ENCODE measurements around the gene ETS1. TPM values are rescaled to one million over a fixed set of nuclear protein-coding genes. Genes with fewer than 3 reads are reported as not detected.

Gene ETS1
- total RNA-seq, 1 experiment from 2014 or later: 29.9 TPM

GRCh38 chr11:128618603-128619002 lies 31.2 kb upstream of the ETS1 start:
- no CpG with 5 or more reads among the region's 7 CpGs for WGBS (ENCODE audit: extremely low coverage, insufficient read length, low lambda C conversion rate)
- Mint-ChIP-seq H3K27me3 (ENCODE audit: low read depth) (peaks cover 75% of the 10 kb centered on the region), H3K36me3 (ENCODE audit: insufficient read depth in 1 of 3, low read depth in 3 of 3) (no peaks in the 10 kb centered on the region; a peak in 1 of 7 replicates), H3K9me3 (no peaks in the 10 kb centered on the region), H3K4me1 (peaks cover 24 to 33% of the 10 kb centered on the region in 2 experiments), H3K4me3 (no peak overlapping the region), H3K27ac (no peak overlapping the region)
- Histone ChIP-seq H4K20me1 (ENCODE audit: control insufficient read depth, insufficient read depth, insufficient read length) (no peaks in the 10 kb centered on the region), H4K8ac (replicated peaks; ENCODE audit: insufficient read length, low read depth, low read length) (no peak overlapping the region), H3T11ph (ENCODE audit: low read length) (no peak overlapping the region), H3K27me3 (ENCODE audit: insufficient read depth, low read length) (no peaks in the 10 kb centered on the region; the same call in 1 of the 2 replicates), H2BK20ac (ENCODE audit: low read depth, low read length, poor library complexity, severe bottlenecking) (no peak overlapping the region), H2AFZ (ENCODE audit: low read length) (no peak overlapping the region), H3K4me2 (ENCODE audit: insufficient read depth, insufficient read length, low read length) (no peak overlapping the region), H3K27ac (ENCODE audit: insufficient read length, low read depth, low read length) (no peak overlapping the region), H3K23ac (ENCODE audit: insufficient read length, low read depth, low read length) (no peak overlapping the region), H2BK12ac (ENCODE audit: insufficient read length, low read depth, low read length) (no peak overlapping the region), H2BK5ac (ENCODE audit: insufficient read length, low read length) (no peak overlapping the region), H3K56ac (ENCODE audit: insufficient read length, low read depth, low read length) (no peak overlapping the region), H3K14ac (ENCODE audit: insufficient read depth, low read length) (no peak overlapping the region), H2AK5ac (ENCODE audit: insufficient read length, low read length) (no peak overlapping the region), H3K4me1 (ENCODE audit: insufficient read depth, low read length) (no peaks in the 10 kb centered on the region; the same call in 1 of the 2 replicates), H2BK120ac (ENCODE audit: low read depth, low read length, poor library complexity, severe bottlenecking) (no peak overlapping the region), H2BK15ac (ENCODE audit: low read depth, low read length) (no peak overlapping the region; the same call in 1 of the 2 replicates), H3K23me2 (ENCODE audit: insufficient read length, low read depth, low read length, poor library complexity, severe bottlenecking) (no peaks in the 10 kb centered on the region), H3K9ac (ENCODE audit: extremely low read depth, insufficient read length, low read length) (no peak overlapping the region), H3K4ac (ENCODE audit: low read depth, low read length) (no peak overlapping the region), H3K18ac (ENCODE audit: insufficient read length, low read depth, low read length) (no peak overlapping the region), H4K91ac (ENCODE audit: insufficient read length, low read depth, low read length) (no peak overlapping the region), H3K79me1 (ENCODE audit: insufficient read depth, low read depth, low read length, poor library complexity, severe bottlenecking) (no peaks in the 10 kb centered on the region), H3K9me3 (ENCODE audit: control insufficient read depth, low read depth, low read length) (no peaks in the 10 kb centered on the region), H4K5ac (ENCODE audit: insufficient read length, low read depth, low read length) (no peak overlapping the region), H3K79me2 (ENCODE audit: insufficient read depth, low read length) (no peaks in the 10 kb centered on the region)
- no peak for DNase-seq
- no peak for TF ChIP-seq CTCF (conservative IDR thresholded peaks at IDR 0.05)

Measured in H9 (cell line).